Measurements from ENCODE around the gene EFCAB7. TPM values are rescaled to one million over a fixed set of nuclear protein-coding genes. Genes with fewer than 3 reads are reported as not detected.
"Not testable (repeated sequence)": the region's sequence is repeated elsewhere in the genome, so short reads cannot be mapped to it uniquely, and the experiment has no call there.

EFCAB7 gene
- total and polyA plus RNA-seq, 2 of the 8 experiments (the other 6 are each of a cell fraction or from before 2014, with no cell fraction given), result 1.1 to 3.1 TPM

- H3K18ac ChIP-seq (ENCODE audit: extremely low read depth, low read length), result not testable (repeated sequence)
Observed at GRCh38 chr1:63586326-63586725, 63.0 kb downstream of the EFCAB7 start.

More at GRCh38 chr1:63586326-63586725, 63.0 kb downstream of the EFCAB7 start:
- H3K56ac ChIP-seq (replicated peaks; ENCODE audit: insufficient read length, low read depth, low read length); H3K4me3 ChIP-seq (ENCODE audit: extremely low read depth in 1 of 4, insufficient read depth in 2 of 4, low read depth in 3 of 4, low read length in 4 of 4); H3K4me2 ChIP-seq (ENCODE audit: insufficient read depth in 1 of 2, low read depth in 2 of 2, low read length in 2 of 2); H2BK12ac ChIP-seq (ENCODE audit: low read depth, low read length); H3K4ac ChIP-seq (replicated peaks; ENCODE audit: insufficient read length, low read depth, low read length); H3K9ac ChIP-seq (replicated peaks in 1 of 4; ENCODE audit: extremely low read depth in 1 of 4, low read depth in 3 of 4, low read length in 3 of 4); H2BK15ac ChIP-seq (ENCODE audit: low read length); H2AFZ ChIP-seq (ENCODE audit: low read length); H2AK5ac ChIP-seq (ENCODE audit: low read depth, low read length); H4K20me1 ChIP-seq (replicated peaks in 1 of 2; ENCODE audit: control insufficient read depth in 1 of 2, insufficient read depth in 2 of 2, low read length in 2 of 2); POLR2A ChIA-PET (ENCODE audit: partially characterized antibody); H2BK120ac ChIP-seq (replicated peaks; ENCODE audit: low read depth, low read length); H3K23me2 ChIP-seq (ENCODE audit: low read depth, low read length); H4K5ac ChIP-seq (ENCODE audit: insufficient read length, low read depth, low read length); H3K36me3 ChIP-seq (ENCODE audit: control insufficient read depth in 2 of 4, insufficient read depth in 4 of 4, low read length in 3 of 4); H3K23ac ChIP-seq (ENCODE audit: insufficient read length); H4K91ac ChIP-seq (replicated peaks; ENCODE audit: insufficient read length, low read length); H3K9me3 ChIP-seq (ENCODE audit: insufficient read depth in 2 of 2, low read depth in 1 of 2, low read length in 1 of 2); H2BK20ac ChIP-seq (ENCODE audit: low read length); H3K14ac ChIP-seq (ENCODE audit: insufficient read length); H3K79me2 ChIP-seq (ENCODE audit: control insufficient read depth in 1 of 2, insufficient read depth in 2 of 2, low read length in 2 of 2); DNase-seq (ENCODE audit: low read depth in 1 of 2, low spot score in 2 of 2); H2BK5ac ChIP-seq (ENCODE audit: low read depth, low read length); H3K79me1 ChIP-seq (ENCODE audit: low read depth, low read length); H4K8ac ChIP-seq (ENCODE audit: extremely low read depth, insufficient read depth, low read length); FAIRE-seq; H3K4me1 ChIP-seq (replicated peaks in 1 of 4; ENCODE audit: control insufficient read depth in 3 of 4, insufficient read depth in 4 of 4, low read length in 3 of 4); H3K27ac ChIP-seq (ENCODE audit: low read depth, low read length); H3K27me3 ChIP-seq (replicated peaks in 1 of 4; ENCODE audit: control insufficient read depth in 3 of 4, extremely low read depth in 1 of 4, insufficient read depth in 3 of 4, low read length in 3 of 4): not testable (repeated sequence)
- WGBS, 2 experiments (ENCODE audit: extremely low coverage in 1 of 2, insufficient coverage in 1 of 2, insufficient read length in 1 of 2, insufficient replicate concordance in 2 of 2, low coverage in 1 of 2, low lambda C conversion rate in 2 of 2, missing lambda C conversion rate in 1 of 2), result 100% methylated on average over 1 of the region's 1 CpG; no CpG with 5 or more reads in 1 of the 2 experiments
- CTCF ChIA-PET (ENCODE audit: partially characterized antibody), result interaction anchor here (1.0 kb wide), 1 partner anchor 11 kb away, joined by 3 read pairs; no protein-coding TSS in a partner anchor

Measured in H1 (cell line).